ENCODE measurements around the gene GRWD1.

GRWD1 gene

DNA sequence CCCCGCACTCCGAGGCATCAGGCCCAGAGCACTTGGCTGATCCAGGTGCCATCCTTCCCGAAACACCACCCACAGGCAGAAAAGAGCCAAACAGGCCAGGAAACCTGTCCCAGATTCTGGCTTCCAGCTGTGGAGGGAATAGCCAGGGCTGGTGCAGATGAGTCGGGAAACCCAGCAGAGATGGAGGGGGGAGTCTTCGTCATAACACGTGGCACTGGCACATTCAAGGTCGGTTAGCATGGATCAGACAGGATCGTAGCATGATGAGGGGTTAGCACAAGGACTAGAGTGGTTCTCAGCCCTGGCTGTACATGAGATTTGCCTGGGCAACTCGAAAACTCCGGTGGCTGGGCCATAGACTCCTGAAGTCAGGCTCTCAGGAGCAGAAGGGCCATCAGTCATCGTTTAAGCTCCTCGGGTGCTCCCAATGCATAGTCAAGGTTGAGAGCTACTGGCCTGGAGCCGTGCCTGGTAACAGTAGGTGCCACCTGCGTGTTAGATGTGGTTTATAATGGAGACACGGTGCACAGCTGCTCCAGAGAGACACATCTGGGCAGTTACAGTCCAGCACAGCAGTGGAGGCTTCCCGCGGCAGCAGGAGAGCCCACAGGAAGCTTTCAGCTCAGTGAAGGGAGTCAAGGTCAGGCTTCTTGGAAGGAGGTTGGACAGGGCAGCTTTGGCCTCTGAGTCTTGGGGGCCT lies 29.7 kb downstream of the GRWD1 start:
- DNase-seq: no peak
- Histone ChIP-seq H3K27ac (no peak overlapping the region), H3K27me3 (ENCODE audit: insufficient read depth, low read depth, severe bottlenecking) (no peaks in the 10 kb centered on the region), H3K4me3 (ENCODE audit: low read depth, low read length) (no peak overlapping the region), H3K9me3 (ENCODE audit: severe bottlenecking) (no peaks in the 10 kb centered on the region), H3K36me3 (peaks cover 82% of the 10 kb centered on the region)
- TF ChIP-seq, protein P1, sequence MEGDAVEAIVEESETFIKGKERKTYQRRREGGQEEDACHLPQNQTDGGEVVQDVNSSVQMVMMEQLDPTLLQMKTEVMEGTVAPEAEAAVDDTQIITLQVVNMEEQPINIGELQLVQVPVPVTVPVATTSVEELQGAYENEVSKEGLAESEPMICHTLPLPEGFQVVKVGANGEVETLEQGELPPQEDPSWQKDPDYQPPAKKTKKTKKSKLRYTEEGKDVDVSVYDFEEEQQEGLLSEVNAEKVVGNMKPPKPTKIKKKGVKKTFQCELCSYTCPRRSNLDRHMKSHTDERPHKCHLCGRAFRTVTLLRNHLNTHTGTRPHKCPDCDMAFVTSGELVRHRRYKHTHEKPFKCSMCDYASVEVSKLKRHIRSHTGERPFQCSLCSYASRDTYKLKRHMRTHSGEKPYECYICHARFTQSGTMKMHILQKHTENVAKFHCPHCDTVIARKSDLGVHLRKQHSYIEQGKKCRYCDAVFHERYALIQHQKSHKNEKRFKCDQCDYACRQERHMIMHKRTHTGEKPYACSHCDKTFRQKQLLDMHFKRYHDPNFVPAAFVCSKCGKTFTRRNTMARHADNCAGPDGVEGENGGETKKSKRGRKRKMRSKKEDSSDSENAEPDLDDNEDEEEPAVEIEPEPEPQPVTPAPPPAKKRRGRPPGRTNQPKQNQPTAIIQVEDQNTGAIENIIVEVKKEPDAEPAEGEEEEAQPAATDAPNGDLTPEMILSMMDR (IDR thresholded peaks at IDR 0.05; ENCODE audit: low read depth, low read length): no peak

DNA sequence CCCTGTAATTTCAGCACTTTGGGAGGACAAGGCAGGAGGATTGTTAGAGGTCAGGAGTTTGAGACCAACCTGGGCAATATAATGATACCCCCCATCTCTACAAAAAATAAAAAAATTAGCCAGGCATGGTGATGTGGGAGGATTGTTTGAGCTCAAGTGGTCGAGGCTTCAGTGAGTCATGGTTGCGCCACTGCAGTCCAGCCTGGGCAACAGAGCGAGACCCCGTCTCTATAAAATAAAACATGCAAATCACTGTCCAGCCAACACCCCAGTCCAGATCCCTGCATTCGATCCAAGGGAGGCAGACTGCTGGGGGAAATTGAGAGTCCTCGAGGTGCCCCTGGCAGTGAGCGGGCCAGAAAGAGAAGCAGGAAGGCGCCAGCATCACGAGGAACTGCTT lies 30.4 kb downstream of the GRWD1 start:
- TF ChIP-seq, protein P1 (IDR thresholded peaks at IDR 0.05; ENCODE audit: low read depth, low read length): no peak
- DNase-seq: no peak
- H3K9me3 ChIP-seq (ENCODE audit: severe bottlenecking): no peaks in the 10 kb centered on the region
- H3K36me3 ChIP-seq: peaks cover 78% of the 10 kb centered on the region
- no peak overlapping the region for H3K4me3 ChIP-seq (ENCODE audit: low read depth, low read length)
- no peak overlapping the region for H3K27ac ChIP-seq
- H3K27me3 ChIP-seq (ENCODE audit: insufficient read depth, low read depth, severe bottlenecking): no peaks in the 10 kb centered on the region

DNA sequence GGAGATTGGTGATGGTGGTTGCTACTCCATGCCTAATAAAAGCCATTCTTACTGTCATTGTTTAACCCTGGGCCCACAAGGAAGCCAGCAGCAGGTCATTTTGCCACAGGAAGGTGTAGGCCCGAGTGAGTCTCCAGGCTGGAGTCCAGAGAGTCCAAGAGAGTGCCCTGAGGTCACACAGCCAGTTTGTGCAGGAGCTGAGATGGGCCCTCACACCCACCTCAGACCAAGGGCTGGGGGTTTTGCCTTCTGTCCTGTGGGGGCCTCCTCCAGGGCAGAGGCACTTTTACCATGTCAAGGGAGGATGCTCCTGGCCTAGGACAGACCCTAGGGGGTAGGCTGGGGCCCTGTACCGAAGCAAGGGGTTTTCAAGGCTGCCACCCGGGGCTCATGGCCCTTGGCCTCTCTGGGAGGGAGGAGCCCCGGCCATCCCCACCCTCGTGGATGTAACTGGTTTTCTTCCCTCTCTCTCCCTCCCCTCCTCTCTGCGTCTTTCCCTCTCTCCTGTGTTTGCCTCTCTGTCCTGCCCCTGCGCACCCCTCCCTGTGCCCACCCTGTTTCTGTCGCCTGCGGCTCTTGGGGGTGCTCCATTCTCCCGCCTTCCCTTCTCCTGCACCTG lies 31.4 kb downstream of the GRWD1 start:
- DNase-seq: no peak
- no peaks in the 10 kb centered on the region for H3K27me3 ChIP-seq (ENCODE audit: insufficient read depth, low read depth, severe bottlenecking)
- no peaks in the 10 kb centered on the region for H3K9me3 ChIP-seq (ENCODE audit: severe bottlenecking)
- H3K27ac ChIP-seq: no peak overlapping the region
- TF ChIP-seq, protein P1 (IDR thresholded peaks at IDR 0.05; ENCODE audit: low read depth, low read length): no peak
- H3K36me3 ChIP-seq: peaks cover 75% of the 10 kb centered on the region
- no peak overlapping the region for H3K4me3 ChIP-seq (ENCODE audit: low read depth, low read length)

DNA sequence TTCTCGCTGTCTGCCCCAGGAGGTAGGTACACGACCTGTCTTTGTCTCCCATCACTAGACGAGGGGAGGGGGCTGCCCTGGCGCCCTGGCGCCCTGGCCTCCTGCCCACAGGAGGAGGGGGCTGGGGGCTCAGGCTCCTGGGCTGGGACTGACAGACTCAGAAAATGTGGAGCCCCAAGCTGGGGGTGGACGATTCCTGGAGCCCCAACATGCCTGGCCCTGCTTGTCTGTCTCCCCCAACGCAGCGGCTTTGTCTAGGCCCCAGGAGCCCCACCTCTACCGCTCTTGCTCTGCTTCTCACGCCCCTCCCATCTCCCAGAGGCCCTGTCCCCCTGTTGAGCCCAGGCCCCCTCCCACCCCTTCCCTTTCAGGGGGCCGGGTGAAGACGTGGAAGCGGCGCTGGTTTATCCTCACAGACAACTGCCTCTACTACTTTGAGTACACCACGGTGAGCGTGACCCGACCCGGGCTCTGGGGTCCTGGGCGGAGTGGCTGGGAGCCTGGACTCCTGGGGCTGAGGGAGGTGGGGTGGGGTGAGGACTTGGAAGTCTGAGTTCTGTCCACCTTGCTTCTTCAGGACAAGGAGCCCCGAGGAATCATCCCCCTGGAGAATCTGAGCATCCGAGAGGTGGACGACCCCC lies 32.0 kb downstream of the GRWD1 start:
- Histone ChIP-seq H3K27ac (no peak overlapping the region), H3K27me3 (ENCODE audit: insufficient read depth, low read depth, severe bottlenecking) (no peaks in the 10 kb centered on the region), H3K4me3 (ENCODE audit: low read depth, low read length) (no peak overlapping the region), H3K9me3 (ENCODE audit: severe bottlenecking) (no peaks in the 10 kb centered on the region), H3K36me3 (peaks cover 71% of the 10 kb centered on the region)
- TF ChIP-seq, protein P1 (IDR thresholded peaks at IDR 0.05; ENCODE audit: low read depth, low read length): no peak
- DNase-seq: no peak

DNA sequence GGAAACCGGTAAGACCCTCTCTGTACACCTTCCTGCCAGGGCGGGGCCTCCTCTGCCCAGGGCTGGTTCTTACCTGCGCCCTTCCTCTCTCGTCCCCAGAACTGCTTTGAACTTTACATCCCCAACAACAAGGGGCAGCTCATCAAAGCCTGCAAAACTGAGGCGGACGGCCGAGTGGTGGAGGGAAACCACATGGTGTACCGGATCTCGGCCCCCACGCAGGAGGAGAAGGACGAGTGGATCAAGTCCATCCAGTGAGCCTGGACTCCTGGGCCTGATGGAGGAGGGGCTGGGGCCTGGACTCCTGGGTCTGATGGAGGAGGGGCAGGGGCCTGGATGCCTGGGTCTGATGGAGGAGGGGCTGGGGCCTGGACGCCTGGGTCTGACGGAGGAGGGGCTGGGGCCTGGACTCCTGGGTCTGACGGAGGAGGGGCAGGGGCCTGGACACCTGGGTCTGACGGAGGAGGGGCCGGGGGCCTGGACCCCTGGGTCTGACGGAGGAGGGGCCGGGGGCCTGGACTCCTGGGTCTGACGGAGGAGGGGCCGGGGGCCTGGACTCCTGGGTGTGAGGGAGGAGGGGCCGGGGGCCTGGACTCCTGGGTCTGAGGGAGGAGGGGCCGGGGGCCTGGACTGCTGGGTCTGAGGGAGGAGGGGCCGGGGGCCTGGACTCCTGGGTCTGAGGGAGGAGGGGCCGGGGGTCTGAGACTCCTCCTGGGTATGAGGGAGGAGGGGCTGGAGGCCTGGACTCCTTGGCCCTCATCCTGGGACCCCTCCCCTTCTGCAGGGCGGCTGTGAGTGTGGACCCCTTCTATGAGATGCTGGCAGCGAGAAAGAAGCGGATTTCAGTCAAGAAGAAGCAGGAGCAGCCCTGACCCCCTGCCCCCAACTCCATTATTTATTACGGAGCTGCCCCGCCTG lies 32.8 kb downstream of the GRWD1 start:
- Histone ChIP-seq H3K36me3 (peaks cover 64% of the 10 kb centered on the region), H3K27ac (no peak overlapping the region), H3K27me3 (ENCODE audit: insufficient read depth, low read depth, severe bottlenecking) (no peaks in the 10 kb centered on the region), H3K9me3 (ENCODE audit: severe bottlenecking) (no peaks in the 10 kb centered on the region), H3K4me3 (ENCODE audit: low read depth, low read length) (no peak overlapping the region)
- TF ChIP-seq, protein P1 (IDR thresholded peaks at IDR 0.05; ENCODE audit: low read depth, low read length): no peak
- DNase-seq: no peak

Data from WERI-Rb-1 (cell line).